Activated naive CD4-positive, alpha-beta T cell (primary cell): ENCODE data around the gene LRRC57.

Experiments
- DNase-seq, 4 experiments: peaks; one replicate each; lab custom pipeline; 2025; lab: John Stamatoyannopoulos, UW

LRRC57 gene

GRCh38 chr15:42491539-42492225 lies 56.9 kb downstream of the LRRC57 start:
- DNase-seq: no peak

GRCh38 chr15:42490671-42491538 lies 57.7 kb downstream of the LRRC57 start, which contains the start of gene ZNF106:
ZNF106 (minus strand) TSS chr15:42491141; CDS start chr15:42472289, 18,852 bp downstream.
- DNase-seq: peak; percentile 64 to 78 (median 69)

- no peak for DNase-seq
These were observed 58.3 kb downstream of the LRRC57 start for GRCh38 chr15:42490291-42490670.
